GM12801 (cell line): ENCODE results near the gene RPEL1.

ENCODE experiments used
- TF ChIP-seq, protein P1 (sequence below): IDR thresholded peaks from one replicate; pipeline ENCODE4 v1.5.1; 2011; ENCODE audit warnings: control low read depth; ENCODE audit not compliant: insufficient read length; ENCODE audit errors: extremely low read depth

RPEL1 gene

GRCh38 chr10:103232131-103232673 is 13.5 kb upstream of the RPEL1 start:
- TF ChIP-seq, protein P1, sequence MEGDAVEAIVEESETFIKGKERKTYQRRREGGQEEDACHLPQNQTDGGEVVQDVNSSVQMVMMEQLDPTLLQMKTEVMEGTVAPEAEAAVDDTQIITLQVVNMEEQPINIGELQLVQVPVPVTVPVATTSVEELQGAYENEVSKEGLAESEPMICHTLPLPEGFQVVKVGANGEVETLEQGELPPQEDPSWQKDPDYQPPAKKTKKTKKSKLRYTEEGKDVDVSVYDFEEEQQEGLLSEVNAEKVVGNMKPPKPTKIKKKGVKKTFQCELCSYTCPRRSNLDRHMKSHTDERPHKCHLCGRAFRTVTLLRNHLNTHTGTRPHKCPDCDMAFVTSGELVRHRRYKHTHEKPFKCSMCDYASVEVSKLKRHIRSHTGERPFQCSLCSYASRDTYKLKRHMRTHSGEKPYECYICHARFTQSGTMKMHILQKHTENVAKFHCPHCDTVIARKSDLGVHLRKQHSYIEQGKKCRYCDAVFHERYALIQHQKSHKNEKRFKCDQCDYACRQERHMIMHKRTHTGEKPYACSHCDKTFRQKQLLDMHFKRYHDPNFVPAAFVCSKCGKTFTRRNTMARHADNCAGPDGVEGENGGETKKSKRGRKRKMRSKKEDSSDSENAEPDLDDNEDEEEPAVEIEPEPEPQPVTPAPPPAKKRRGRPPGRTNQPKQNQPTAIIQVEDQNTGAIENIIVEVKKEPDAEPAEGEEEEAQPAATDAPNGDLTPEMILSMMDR = no peak

DNA sequence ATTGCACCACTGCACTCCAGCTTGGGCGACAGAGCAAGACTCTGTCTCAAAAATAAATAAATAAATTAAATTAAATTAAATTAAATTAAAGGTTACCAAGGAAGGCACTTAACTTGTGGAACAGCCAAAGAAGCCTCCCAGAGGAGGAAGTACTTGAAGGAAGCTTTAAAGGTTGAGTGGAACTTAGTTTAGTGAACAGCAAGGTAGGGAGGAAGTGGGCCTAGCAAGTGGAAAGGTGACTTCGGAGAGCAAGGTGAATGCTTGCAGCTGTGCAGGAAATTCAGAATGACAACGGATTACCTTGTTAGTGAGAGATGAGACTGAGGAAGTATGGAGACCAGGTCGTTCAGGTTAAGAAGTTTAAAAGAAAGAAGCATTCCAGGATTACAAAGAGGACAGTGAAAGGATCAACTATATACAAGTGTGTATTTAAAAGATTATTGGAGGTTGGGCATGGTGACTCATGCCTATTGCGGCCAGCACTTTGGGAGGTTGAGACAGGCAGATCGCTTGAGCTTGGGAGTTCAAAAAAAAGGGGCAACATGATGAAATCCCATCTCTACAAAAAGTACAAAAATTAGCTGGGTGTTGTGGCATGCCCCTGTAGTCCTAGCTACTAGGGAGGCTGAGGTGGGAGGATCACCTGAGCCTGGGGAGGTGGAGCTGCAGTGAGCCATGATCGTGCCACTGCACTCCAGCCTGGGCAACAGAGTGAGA is 12.8 kb upstream of the RPEL1 start:
- TF ChIP-seq, protein P1 = no peak

DNA sequence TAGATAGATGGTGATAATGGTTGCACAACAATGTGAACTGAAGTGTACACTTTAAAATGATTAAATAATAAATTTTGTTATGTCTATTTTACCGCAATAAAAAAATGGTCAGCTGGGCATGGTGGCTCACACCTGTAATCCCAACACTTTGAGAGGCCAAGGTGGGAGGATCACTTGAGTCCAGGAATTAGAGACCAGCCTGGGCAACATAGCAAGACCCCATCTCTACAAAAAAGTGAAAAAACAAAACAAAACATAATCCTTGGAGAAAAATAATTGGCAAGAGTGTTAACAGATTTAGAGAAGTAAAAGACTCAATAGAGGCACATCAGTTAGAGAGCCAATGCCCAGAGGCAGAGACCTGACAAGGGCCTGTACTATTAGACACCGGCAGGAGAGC is 9.9 kb upstream of the RPEL1 start:
- TF ChIP-seq, protein P1 = no peak

- TF ChIP-seq, protein P1 = no peak
These were observed 7.0 kb upstream of the RPEL1 start for GRCh38 chr10:103238506-103239252.

- TF ChIP-seq, protein P1 = no peak
These were observed 4.2 kb upstream of the RPEL1 start for GRCh38 chr10:103241262-103242011.

- TF ChIP-seq, protein P1 = peak; percentile 28
These were observed 918 bp upstream of the RPEL1 start for GRCh38 chr10:103244666-103245271.
